ENCODE results near the gene ASF1A.

GRCh38 chr6:118862443-118862842 lies 31.5 kb upstream of the ASF1A start:
- TF ChIP-seq POLR2AphosphoS5 (IDR thresholded peaks at IDR 0.05; ENCODE audit: low read depth) (no peak), CTCF (conservative IDR thresholded peaks at IDR 0.05; ENCODE audit: low read depth in 2 of 2) (no peak), EZH2phosphoT487 (IDR thresholded peaks at IDR 0.05; ENCODE audit: unreplicated experiment) (no peak), EZH2 (IDR thresholded peaks at IDR 0.05; ENCODE audit: low read depth, unreplicated experiment) (no peak), CREB1 (CRISPR knock-in tag; IDR thresholded peaks at IDR 0.05; ENCODE audit: low read depth) (no peak), REST (IDR thresholded peaks at IDR 0.05; ENCODE audit: unreplicated experiment) (no peak), JUNB (IDR thresholded peaks at IDR 0.05; ENCODE audit: unreplicated experiment) (no peak), STAT1 (IDR thresholded peaks at IDR 0.05; ENCODE audit: unreplicated experiment) (no peak)
